Measurements from ENCODE around the gene IFIT1B.

The IFIT1B gene

DNA sequence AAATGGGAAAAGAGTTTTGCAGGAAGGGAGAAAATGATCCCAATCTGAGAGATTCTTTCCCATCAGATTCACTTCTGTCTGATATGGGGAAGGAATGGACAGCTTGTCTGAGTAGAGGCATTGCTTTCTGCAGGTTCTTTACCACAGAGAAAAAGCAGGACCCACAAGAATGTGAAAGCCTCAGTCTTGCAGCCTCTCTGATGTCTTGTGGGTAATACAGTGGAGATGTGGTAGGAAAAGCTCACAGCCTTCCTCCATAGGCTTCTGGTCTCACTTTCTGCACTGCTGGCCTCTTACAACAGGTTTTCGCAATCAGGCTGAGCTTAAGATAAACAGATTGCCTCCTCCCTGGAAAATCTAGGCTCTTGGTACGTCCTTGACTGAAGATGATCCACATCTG is 15.1 kb downstream of the IFIT1B start:
- H3K9me3 ChIP-seq (ENCODE audit: control insufficient read depth, insufficient read depth, low read length): no peaks in the 10 kb centered on the region
- H3K9me2 ChIP-seq (replicated peaks; ENCODE audit: control insufficient read depth, low read length): no peaks in the 10 kb centered on the region; the same call in 1 of the 2 replicates
- no peak overlapping the region for H3K4me3 ChIP-seq (ENCODE audit: low read length)
- H3K4me2 ChIP-seq (ENCODE audit: low read length): peak overlapping the region; percentile 62
- no peak overlapping the region for H3K27ac ChIP-seq (ENCODE audit: low read depth, low read length)
- no peaks in the 10 kb centered on the region for H3F3A ChIP-seq (ENCODE audit: control insufficient read depth, insufficient read depth)
- H3K36me3 ChIP-seq (ENCODE audit: control insufficient read depth, low read length): no peaks in the 10 kb centered on the region
- H4K20me1 ChIP-seq (ENCODE audit: control insufficient read depth, insufficient read depth, low read depth, low read length): no peaks in the 10 kb centered on the region
- no peaks in the 10 kb centered on the region for H3K79me2 ChIP-seq (ENCODE audit: control insufficient read depth, low read length)
- H3K27me3 ChIP-seq (ENCODE audit: control insufficient read depth, low read length): no peaks in the 10 kb centered on the region
- peaks cover 11% of the 10 kb centered on the region for H3K4me1 ChIP-seq (ENCODE audit: control insufficient read depth, low read length)
- no peak for TF ChIP-seq EZH2phosphoT487 (IDR thresholded peaks at IDR 0.05; ENCODE audit: borderline replicate concordance, low read length)
- TF ChIP-seq, protein P1, sequence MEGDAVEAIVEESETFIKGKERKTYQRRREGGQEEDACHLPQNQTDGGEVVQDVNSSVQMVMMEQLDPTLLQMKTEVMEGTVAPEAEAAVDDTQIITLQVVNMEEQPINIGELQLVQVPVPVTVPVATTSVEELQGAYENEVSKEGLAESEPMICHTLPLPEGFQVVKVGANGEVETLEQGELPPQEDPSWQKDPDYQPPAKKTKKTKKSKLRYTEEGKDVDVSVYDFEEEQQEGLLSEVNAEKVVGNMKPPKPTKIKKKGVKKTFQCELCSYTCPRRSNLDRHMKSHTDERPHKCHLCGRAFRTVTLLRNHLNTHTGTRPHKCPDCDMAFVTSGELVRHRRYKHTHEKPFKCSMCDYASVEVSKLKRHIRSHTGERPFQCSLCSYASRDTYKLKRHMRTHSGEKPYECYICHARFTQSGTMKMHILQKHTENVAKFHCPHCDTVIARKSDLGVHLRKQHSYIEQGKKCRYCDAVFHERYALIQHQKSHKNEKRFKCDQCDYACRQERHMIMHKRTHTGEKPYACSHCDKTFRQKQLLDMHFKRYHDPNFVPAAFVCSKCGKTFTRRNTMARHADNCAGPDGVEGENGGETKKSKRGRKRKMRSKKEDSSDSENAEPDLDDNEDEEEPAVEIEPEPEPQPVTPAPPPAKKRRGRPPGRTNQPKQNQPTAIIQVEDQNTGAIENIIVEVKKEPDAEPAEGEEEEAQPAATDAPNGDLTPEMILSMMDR (IDR thresholded peaks at IDR 0.05; ENCODE audit: low read depth, low read length, poor library complexity, severe bottlenecking): no peak

GRCh38 chr10:89393898-89394297 is 16.0 kb downstream of the IFIT1B start:
- Histone ChIP-seq H3K27ac (ENCODE audit: low read depth, low read length) (no peak overlapping the region), H3K36me3 (ENCODE audit: control insufficient read depth, low read length) (no peaks in the 10 kb centered on the region), H3K4me3 (ENCODE audit: low read length) (no peak overlapping the region), H4K20me1 (ENCODE audit: control insufficient read depth, insufficient read depth, low read depth, low read length) (no peaks in the 10 kb centered on the region), H3K4me2 (ENCODE audit: low read length) (no peak overlapping the region), H3K9me2 (replicated peaks; ENCODE audit: control insufficient read depth, low read length) (no peaks in the 10 kb centered on the region; the same call in 1 of the 2 replicates), H3F3A (ENCODE audit: control insufficient read depth, insufficient read depth) (no peaks in the 10 kb centered on the region), H3K9me3 (ENCODE audit: control insufficient read depth, insufficient read depth, low read length) (no peaks in the 10 kb centered on the region), H3K79me2 (ENCODE audit: control insufficient read depth, low read length) (no peaks in the 10 kb centered on the region), H3K27me3 (ENCODE audit: control insufficient read depth, low read length) (no peaks in the 10 kb centered on the region), H3K4me1 (ENCODE audit: control insufficient read depth, low read length) (peaks cover 11% of the 10 kb centered on the region)
- TF ChIP-seq, protein P1 (IDR thresholded peaks at IDR 0.05; ENCODE audit: low read depth, low read length, poor library complexity, severe bottlenecking): no peak
- no peak for TF ChIP-seq EZH2phosphoT487 (IDR thresholded peaks at IDR 0.05; ENCODE audit: borderline replicate concordance, low read length)

GRCh38 chr10:89395141-89395540 is 17.3 kb downstream of the IFIT1B start:
- no peaks in the 10 kb centered on the region for H3K79me2 ChIP-seq (ENCODE audit: control insufficient read depth, low read length)
- peaks cover 11% of the 10 kb centered on the region for H3K4me1 ChIP-seq (ENCODE audit: control insufficient read depth, low read length)
- TF ChIP-seq EZH2phosphoT487 (IDR thresholded peaks at IDR 0.05; ENCODE audit: borderline replicate concordance, low read length): no peak
- TF ChIP-seq, protein P1 (IDR thresholded peaks at IDR 0.05; ENCODE audit: low read depth, low read length, poor library complexity, severe bottlenecking): no peak
- no peak overlapping the region for H3K27ac ChIP-seq (ENCODE audit: low read depth, low read length)
- H3K27me3 ChIP-seq (ENCODE audit: control insufficient read depth, low read length): no peaks in the 10 kb centered on the region
- H3K9me3 ChIP-seq (ENCODE audit: control insufficient read depth, insufficient read depth, low read length): no peaks in the 10 kb centered on the region
- H3K9me2 ChIP-seq (replicated peaks; ENCODE audit: control insufficient read depth, low read length): no peaks in the 10 kb centered on the region; the same call in 1 of the 2 replicates
- H3K4me2 ChIP-seq (ENCODE audit: low read length): no peak overlapping the region
- H4K20me1 ChIP-seq (ENCODE audit: control insufficient read depth, insufficient read depth, low read depth, low read length): no peaks in the 10 kb centered on the region
- no peaks in the 10 kb centered on the region for H3F3A ChIP-seq (ENCODE audit: control insufficient read depth, insufficient read depth)
- no peaks in the 10 kb centered on the region for H3K36me3 ChIP-seq (ENCODE audit: control insufficient read depth, low read length)
- H3K4me3 ChIP-seq (ENCODE audit: low read length): no peak overlapping the region

All from DOHH2 (cell line).